T-helper 1 cell treated with Interleukin-12 subunit alpha and Interleukin-12 subunit beta and Interleukin-4 antibody, amounts not matched to agents 30 μg/mL and 1 μg/mL, for 36 hours (primary cell): ENCODE results near the gene ATP11C.
"Not testable (repeated sequence)": the region's sequence is repeated elsewhere in the genome, so short reads cannot be mapped to it uniquely, and the experiment has no call there.

ENCODE experiments used
- H3K27ac Mint-ChIP-seq: one replicate; pipeline ENCODE4 v1.8.0; 2021; ENCODE audit warnings: mild to moderate bottlenecking, mixed read lengths
- H3K27me3 Mint-ChIP-seq: one replicate; pipeline ENCODE4 v1.8.0; 2021; ENCODE audit warnings: low read depth, mixed read lengths
- H3K36me3 Mint-ChIP-seq: one replicate; pipeline ENCODE4 v1.8.0; 2021; ENCODE audit warnings: low read depth, mixed read lengths
- H3K4me1 Mint-ChIP-seq: one replicate; pipeline ENCODE4 v1.8.0; 2021; ENCODE audit warnings: low read depth, mixed read lengths
- H3K4me3 Mint-ChIP-seq: one replicate; pipeline ENCODE4 v1.8.0; 2021; ENCODE audit warnings: mild to moderate bottlenecking, moderate library complexity, mixed read lengths
- H3K9me3 Mint-ChIP-seq: one replicate; pipeline ENCODE4 v1.8.0; 2021; ENCODE audit warnings: mixed read lengths

Gene ATP11C

DNA sequence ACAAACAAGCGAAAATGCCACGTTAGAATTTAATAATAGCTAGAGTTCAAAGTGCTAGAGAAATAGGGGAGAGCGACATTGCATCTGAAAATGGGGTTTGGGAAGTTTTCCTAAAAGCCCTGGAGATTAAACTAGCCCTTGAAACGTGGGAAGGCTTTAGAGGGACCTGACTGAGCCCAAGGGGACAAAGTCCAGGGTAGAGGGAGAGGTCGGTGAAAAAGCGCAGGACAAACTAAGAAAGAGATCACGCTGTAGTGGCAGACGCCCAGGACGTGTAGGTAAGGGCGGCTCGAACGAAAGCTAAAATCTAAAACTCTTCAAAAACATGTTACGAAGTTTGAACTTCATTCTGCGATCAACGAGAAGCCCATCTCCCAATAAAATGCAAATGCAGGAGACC lies 1.1 kb upstream of the ATP11C start:
- peaks cover 6% of the 10 kb centered on the region for H3K27me3 Mint-ChIP-seq
- peaks cover 2% of the 10 kb centered on the region for H3K36me3 Mint-ChIP-seq
- H3K4me1 Mint-ChIP-seq: peaks cover 15% of the 10 kb centered on the region
- H3K9me3 Mint-ChIP-seq: no peaks in the 10 kb centered on the region
- H3K4me3 Mint-ChIP-seq: peak overlapping the region; percentile 96
- no peak overlapping the region for H3K27ac Mint-ChIP-seq

DNA sequence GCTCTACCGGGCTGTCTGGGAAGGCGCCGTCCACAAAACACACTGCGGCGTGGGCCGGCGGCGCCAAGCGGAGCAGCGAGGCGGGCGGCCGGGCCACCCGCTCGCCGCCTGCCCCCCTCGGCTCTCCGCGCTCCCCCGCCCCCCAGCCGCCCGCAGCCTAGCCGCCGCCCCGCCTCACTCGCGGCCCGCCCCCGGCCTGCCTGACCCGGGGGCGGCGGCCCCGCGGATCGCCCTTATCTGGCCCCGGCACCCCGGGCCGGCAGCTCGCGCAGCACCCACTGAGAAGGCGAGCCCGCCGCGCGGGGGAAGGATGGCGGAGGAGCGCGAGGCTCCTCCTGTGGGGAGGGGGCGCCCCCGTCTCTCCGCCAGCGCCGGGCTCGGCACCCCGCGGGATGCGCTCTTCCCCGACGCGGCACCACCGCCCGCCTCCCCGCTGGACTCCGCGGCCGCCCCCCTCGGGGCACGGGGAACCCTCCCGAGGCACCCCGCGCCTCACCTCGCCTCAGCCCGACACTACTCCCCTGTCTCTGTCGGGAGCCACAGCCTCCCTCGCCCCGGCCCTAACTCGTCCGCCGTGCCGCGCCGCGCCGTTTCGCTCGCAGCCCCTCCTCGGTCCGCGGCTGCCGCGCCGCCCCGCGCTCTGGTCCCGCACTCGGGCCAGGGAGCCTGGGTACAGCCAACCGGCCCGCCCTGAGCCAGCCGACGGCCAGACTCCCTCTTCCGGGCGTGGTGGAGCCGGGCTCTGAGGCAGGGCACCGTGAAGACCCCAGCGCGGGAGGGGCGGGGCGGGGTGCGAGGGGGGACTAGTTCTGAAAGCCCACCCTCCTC lies 566 bp downstream of the ATP11C start:
- Mint-ChIP-seq H3K4me1 (peaks cover 15% of the 10 kb centered on the region), H3K4me3 (peak overlapping the region; percentile 96), H3K27ac (peak overlapping the region; percentile 98), H3K36me3 (peaks cover 2% of the 10 kb centered on the region), H3K27me3 (peaks cover 6% of the 10 kb centered on the region), H3K9me3 (no peaks in the 10 kb centered on the region)

DNA sequence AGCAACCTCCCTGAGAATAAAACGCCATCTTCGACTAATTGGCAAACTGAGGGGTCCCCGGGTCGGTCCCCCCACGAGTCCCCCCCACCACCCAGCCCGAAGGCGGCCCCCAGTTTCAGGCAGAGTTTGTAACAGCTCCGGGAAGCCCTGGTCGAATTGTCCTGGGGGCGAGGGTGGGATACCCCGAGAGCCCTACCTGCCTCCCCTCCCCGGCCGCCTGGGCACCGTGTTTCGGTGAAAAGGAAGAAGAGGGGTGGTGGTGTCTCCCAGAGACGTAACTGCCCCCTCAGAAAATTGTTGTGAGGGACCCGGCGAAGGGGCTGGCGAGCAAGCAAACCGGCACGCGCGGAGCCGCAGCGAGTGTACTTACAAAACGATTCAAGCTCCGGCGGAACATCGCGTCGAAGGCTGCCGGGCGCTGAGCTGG lies 1.2 kb downstream of the ATP11C start:
- Mint-ChIP-seq H3K27ac (peak overlapping the region; percentile 57), H3K27me3 (peaks cover 6% of the 10 kb centered on the region), H3K4me1 (peaks cover 15% of the 10 kb centered on the region), H3K36me3 (peaks cover 2% of the 10 kb centered on the region), H3K9me3 (no peaks in the 10 kb centered on the region), H3K4me3 (peak overlapping the region; percentile 74)

DNA sequence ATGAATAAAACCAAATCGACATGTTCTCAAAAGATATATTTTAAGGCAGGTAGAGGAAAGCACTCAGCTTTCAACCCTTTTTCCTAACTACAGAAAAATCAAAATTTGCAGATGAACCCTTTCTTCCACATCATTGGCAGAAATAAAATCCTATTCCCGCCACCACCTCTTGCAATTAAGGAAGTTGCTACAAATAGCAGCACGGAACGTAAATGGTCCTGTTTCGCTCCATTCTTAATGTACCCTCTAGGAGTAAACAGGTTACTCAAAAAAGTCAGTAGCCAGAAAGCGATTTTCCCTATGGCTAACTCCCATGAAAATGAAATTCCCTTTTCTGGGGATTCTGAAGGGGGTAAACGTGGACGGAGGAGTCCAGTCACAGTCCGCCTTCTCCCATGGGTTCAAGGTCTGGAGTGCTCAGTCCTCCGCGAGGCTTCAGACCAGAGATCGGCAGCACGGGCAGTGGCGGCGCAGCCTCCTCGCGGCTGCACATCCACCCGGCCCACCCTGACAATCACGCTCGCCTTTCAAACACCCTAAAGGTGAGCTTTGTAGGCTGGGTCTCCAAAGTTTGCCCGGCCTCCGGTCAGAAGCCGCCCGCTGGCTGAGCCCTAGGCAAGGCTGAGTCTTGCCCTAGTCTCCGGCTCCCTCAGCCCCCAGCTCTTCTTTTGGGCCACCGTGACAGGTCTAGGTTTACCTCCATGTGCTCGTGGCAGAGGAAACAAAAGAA lies 1.8 kb downstream of the ATP11C start:
- peaks cover 2% of the 10 kb centered on the region for H3K36me3 Mint-ChIP-seq

DNA sequence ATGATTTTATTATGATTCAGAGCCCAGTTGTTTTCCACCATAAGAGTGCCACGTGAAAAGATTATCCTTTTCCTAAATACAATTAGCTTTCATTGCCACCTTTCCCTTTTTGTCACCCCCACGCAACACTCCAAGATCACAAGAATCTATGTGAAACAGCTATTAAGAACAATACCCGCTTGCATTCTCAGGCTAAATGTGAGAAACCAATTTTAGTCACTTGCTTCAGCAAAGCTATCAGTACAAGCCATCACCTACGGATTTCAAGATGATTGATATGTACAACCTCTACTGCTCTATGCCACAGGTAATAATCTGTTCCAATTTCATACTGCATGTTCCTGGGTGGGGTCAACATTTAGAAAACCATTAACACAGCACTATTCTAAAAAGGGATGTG lies 2.5 kb downstream of the ATP11C start:
- no peak overlapping the region for H3K27ac Mint-ChIP-seq
- H3K27me3 Mint-ChIP-seq: peaks cover 6% of the 10 kb centered on the region
- no peaks in the 10 kb centered on the region for H3K9me3 Mint-ChIP-seq
- peak overlapping the region; percentile 74 for H3K4me3 Mint-ChIP-seq
- H3K36me3 Mint-ChIP-seq: peaks cover 2% of the 10 kb centered on the region
- H3K4me1 Mint-ChIP-seq: peaks cover 17% of the 10 kb centered on the region

More for the DNA sequence above, 1.8 kb downstream of the ATP11C start:
- Mint-ChIP-seq H3K27me3 (peaks cover 6% of the 10 kb centered on the region), H3K9me3 (no peaks in the 10 kb centered on the region), H3K4me1 (peaks cover 17% of the 10 kb centered on the region), H3K4me3 (peak overlapping the region; percentile 74), H3K27ac (peak overlapping the region; percentile 57)

DNA sequence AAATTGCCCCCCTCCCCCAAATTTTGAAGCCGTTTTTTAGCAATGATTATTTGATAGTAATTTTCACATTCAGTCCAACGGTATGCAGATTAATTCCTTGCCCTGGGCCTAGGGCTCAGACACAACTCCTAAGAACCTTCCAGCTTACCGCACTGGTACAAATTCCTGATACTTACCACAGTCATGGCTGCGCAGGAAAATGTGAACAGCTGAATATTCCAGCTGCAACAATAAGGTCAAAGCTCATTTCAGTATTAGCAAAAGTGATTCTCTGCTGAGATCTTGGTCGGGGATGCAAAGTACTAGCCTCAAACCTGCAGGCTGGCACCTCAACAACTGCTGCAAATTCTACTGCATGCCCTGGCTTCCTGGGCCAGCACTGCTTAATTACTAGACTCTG lies 3.0 kb downstream of the ATP11C start:
- Mint-ChIP-seq H3K9me3 (no peaks in the 10 kb centered on the region), H3K27ac (no peak overlapping the region), H3K27me3 (peaks cover 6% of the 10 kb centered on the region), H3K4me3 (no peak overlapping the region), H3K4me1 (peaks cover 17% of the 10 kb centered on the region), H3K36me3 (peaks cover 2% of the 10 kb centered on the region)

DNA sequence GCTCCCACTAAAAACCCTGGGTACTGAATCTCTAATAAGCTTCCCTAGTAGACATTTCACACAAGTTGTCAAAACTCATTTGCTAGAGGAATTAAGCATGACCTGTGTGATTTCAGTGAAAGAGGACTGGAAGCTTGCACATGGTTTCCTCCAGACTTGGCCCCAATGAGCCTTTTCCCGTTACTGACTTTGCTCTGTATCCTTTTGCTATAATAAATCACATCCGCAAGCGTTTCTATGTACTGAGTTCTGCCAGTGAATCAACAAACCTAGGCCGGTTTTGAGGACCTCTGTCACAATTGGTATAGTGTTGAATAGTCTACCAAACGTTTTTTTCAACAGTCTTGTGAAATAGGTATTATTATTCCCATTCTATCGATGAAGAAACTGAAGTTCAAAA lies 8.2 kb downstream of the ATP11C start:
- Mint-ChIP-seq H3K9me3 (no peaks in the 10 kb centered on the region), H3K27ac (no peak overlapping the region), H3K36me3 (peaks cover 5% of the 10 kb centered on the region)

DNA sequence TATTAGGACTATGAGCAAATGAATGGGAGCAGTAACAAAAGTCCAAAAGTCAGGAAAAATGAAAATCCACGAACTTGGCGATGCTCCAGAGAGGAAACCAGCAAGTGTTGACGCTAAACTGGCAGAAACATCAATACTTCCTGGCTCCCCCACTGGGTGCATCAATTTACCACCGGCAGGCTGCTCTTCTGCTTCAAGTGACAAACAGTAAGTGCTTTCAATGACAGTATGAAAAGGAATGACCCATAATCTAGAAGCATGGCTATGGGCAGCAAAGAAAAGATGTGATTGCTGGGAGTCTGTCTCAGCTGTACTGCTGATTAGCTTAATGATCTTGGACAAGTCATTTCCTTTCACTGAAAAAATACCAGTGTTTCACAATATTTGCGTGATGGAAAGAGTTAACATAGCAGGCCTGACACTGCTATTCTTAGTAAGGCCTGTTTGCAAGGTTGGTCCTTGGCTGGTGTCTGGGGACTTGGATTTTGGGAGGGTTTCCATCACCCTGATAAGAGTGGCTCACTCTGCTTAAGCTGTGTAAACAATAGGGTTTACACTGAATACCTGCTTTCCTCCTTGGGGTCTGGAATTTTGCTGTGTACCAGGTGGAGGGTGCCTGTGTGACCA lies 8.7 kb downstream of the ATP11C start:
- Mint-ChIP-seq H3K4me3 (no peak overlapping the region), H3K27ac (no peak overlapping the region), H3K27me3 (no peaks in the 10 kb centered on the region), H3K36me3 (peaks cover 5% of the 10 kb centered on the region), H3K4me1 (peaks cover 2% of the 10 kb centered on the region), H3K9me3 (no peaks in the 10 kb centered on the region)

More for the DNA sequence above, 8.2 kb downstream of the ATP11C start:
- Mint-ChIP-seq H3K27me3 (no peaks in the 10 kb centered on the region), H3K4me3 (no peak overlapping the region), H3K4me1 (peaks cover 4% of the 10 kb centered on the region)

DNA sequence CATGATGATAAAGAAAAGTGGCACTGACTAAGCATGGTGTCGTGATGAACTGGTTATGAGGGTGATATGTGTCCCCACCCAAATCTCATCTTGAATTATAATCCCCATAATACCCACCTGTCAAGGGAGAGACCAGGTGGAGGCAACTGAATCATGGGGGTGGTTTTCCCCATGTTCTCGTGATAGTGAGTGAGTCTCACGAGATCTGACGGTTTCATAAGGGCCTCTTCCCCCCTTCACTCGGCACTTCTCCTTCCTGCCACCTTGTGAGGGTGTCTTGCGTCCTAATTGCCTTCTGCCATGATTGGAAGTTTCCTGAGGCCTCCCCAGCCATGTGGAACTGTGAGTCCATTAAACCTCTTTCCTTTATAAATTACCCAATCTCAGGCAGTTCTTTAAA lies 11.7 kb downstream of the ATP11C start:
- H3K27ac Mint-ChIP-seq, H3K9me3 Mint-ChIP-seq, H3K4me3 Mint-ChIP-seq, H3K36me3 Mint-ChIP-seq, H3K4me1 Mint-ChIP-seq, H3K27me3 Mint-ChIP-seq: not testable (repeated sequence)

DNA sequence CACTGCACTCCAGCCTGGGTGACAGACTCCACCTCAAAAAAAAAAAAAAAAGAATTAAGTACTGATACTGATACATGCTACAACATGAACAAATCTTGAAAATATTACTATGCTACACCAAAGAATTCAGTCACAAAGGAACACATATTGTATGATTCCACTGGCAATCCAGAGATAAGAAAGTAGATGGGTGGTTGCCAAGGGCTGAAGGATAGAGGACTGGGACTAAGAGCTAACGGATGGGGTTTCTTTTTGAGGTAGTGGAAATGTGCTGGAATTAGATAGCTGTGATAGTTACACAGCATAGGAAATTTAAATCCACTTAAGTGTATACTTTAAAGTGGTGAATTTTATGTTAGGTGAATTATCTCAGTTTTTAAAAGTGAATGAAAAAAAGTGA lies 12.5 kb downstream of the ATP11C start:
- Mint-ChIP-seq H3K4me3 (no peak overlapping the region), H3K27ac (no peak overlapping the region), H3K36me3 (peaks cover 5% of the 10 kb centered on the region), H3K4me1 (no peaks in the 10 kb centered on the region), H3K27me3 (no peaks in the 10 kb centered on the region), H3K9me3 (no peaks in the 10 kb centered on the region)

DNA sequence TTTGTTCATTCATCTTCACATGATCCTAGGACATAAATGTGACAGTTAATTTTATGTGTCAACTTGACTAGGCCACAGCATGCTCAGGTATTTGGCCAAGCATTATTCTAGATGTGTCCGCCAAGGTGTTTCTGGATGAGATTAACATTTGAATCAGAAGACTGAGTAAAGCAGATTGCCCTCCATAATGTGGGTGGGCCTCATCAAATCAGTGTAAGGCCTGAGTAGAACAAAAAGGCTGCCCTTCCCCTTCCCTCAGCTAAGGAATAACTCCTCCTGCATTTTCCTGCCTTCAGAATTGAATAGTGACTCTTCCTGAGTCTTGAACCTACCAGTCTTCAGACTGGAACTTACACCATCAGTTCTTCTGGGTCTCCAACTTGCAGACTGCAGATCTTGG lies 18.4 kb downstream of the ATP11C start:
- Mint-ChIP-seq H3K27me3 (no peaks in the 10 kb centered on the region), H3K9me3 (no peaks in the 10 kb centered on the region), H3K4me3 (no peak overlapping the region), H3K27ac (no peak overlapping the region), H3K36me3 (no peaks in the 10 kb centered on the region), H3K4me1 (peaks cover 14% of the 10 kb centered on the region)

DNA sequence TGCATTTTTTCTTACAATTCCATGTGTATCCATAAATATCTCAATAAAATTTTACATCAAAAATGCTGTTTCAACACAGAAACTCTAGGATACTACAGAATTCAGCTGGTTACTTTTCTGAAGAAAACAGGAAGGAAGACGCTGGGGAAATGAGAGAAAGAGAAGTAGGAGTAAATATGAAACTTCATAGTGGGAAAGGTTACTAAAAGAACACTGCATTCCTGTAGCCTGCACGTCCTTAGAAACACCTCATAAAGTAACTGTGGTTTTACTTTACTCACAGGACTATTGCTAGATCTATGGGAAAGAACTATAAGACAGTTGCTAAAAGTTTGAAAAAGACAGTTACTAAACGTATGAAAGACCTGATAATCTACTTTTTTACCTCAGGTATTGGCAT lies 23.1 kb downstream of the ATP11C start:
- H3K9me3 Mint-ChIP-seq: no peaks in the 10 kb centered on the region
- H3K4me1 Mint-ChIP-seq: peaks cover 20% of the 10 kb centered on the region
- peak overlapping the region; percentile 38 for H3K27ac Mint-ChIP-seq
- peak overlapping the region; percentile 22 for H3K4me3 Mint-ChIP-seq
- H3K27me3 Mint-ChIP-seq: no peaks in the 10 kb centered on the region
- H3K36me3 Mint-ChIP-seq: no peaks in the 10 kb centered on the region

DNA sequence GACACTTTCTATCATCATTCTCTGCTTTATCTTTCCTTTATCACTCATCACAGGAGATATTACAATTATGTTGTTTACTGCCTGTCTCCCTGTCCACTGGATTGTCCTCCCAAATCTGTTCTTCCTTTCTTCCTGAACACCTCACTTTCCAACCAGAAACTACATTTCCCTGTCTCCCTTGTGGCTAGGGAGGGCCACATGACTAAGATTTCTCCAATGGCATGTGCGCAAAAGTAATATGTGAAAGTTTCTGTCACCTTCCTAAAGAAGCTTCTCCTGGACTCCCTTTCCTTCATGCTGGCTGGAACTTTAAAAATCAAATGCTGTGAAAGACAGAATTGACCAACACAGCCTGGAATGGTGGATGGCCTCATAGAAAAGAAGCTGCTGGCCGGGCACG lies 25.8 kb downstream of the ATP11C start:
- no peaks in the 10 kb centered on the region for H3K27me3 Mint-ChIP-seq
- peaks cover 20% of the 10 kb centered on the region for H3K4me1 Mint-ChIP-seq
- no peaks in the 10 kb centered on the region for H3K36me3 Mint-ChIP-seq
- no peak overlapping the region for H3K27ac Mint-ChIP-seq
- no peak overlapping the region for H3K4me3 Mint-ChIP-seq
- no peaks in the 10 kb centered on the region for H3K9me3 Mint-ChIP-seq

DNA sequence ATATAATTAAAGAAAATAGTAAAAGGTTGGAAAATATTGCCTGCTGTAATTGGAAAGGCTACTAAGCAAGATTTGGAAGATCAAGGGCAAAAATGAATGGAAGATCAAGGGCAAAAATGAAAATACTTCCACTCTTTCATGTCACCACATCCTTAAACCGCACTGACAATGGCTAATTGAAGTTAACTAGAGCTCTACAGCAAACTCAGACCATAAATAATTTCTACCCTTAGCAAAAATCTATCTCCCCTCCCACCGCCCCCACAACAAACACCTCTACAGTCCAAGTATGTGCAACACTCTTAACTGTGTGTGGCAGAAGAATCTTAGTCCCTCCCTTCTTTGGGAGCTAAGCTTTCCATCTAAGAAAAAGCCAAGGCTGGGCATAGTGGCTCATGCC lies 27.1 kb downstream of the ATP11C start:
- no peaks in the 10 kb centered on the region for H3K9me3 Mint-ChIP-seq
- H3K4me3 Mint-ChIP-seq: no peak overlapping the region
- no peak overlapping the region for H3K27ac Mint-ChIP-seq
- no peaks in the 10 kb centered on the region for H3K36me3 Mint-ChIP-seq
- H3K27me3 Mint-ChIP-seq: no peaks in the 10 kb centered on the region
- H3K4me1 Mint-ChIP-seq: peaks cover 16% of the 10 kb centered on the region

DNA sequence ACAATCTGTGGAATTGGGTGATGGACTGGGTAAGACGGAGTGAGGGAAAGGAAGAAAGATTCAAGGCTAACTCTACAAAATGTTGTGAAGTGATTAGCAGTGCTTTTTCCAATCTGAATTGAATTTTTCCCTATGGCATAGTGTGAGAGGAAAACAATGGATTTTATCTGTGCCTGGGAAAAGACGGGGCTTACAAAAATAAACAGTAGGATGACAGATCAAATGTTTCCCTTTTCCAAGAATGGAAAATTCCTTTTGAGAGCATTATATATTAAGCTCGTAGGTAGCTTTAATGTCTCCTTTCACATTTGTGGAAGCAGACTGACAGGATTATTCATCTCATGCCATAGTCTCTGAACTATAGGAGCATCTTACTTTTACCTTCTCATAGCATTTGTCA lies 27.8 kb downstream of the ATP11C start:
- Mint-ChIP-seq H3K4me3 (no peak overlapping the region), H3K27me3 (no peaks in the 10 kb centered on the region), H3K36me3 (no peaks in the 10 kb centered on the region), H3K9me3 (no peaks in the 10 kb centered on the region), H3K27ac (no peak overlapping the region), H3K4me1 (peaks cover 13% of the 10 kb centered on the region)
